GM18505 (cell line): ENCODE results near the gene C14orf132.

Experiments used
- ATAC-seq: cut with Tn5 transposase; IDR thresholded peaks from one replicate; pipeline ENCODE4 v1.9.1; 2021; ENCODE audit not compliant: unreplicated experiment
- POLR2A ChIP-seq: IDR thresholded peaks from 4 replicates; pipeline ENCODE4 v1.6.1; 2011; ENCODE audit warnings: borderline replicate concordance; ENCODE audit not compliant: insufficient read depth, insufficient read length; ENCODE audit errors: extremely low read depth

Gene C14orf132

GRCh38 chr14:96027431-96028355 lies 11.5 kb upstream of the C14orf132 start:
- no peak for ATAC-seq
- TF ChIP-seq POLR2A = no peak

- no peak for ATAC-seq
- TF ChIP-seq POLR2A = no peak
These were observed 10.0 kb upstream of the C14orf132 start for GRCh38 chr14:96029089-96029645.

- ATAC-seq = no peak
- TF ChIP-seq POLR2A = no peak
These were observed 8.9 kb upstream of the C14orf132 start for GRCh38 chr14:96030108-96030760.

- TF ChIP-seq POLR2A = no peak
- ATAC-seq = no peak
These were observed 7.5 kb upstream of the C14orf132 start for GRCh38 chr14:96031691-96032090.

GRCh38 chr14:96035456-96035855 lies 3.7 kb upstream of the C14orf132 start:
- TF ChIP-seq POLR2A = no peak
- ATAC-seq = no peak

GRCh38 chr14:96037891-96038557 lies 1.1 kb upstream of the C14orf132 start:
- ATAC-seq = no peak
- no peak for TF ChIP-seq POLR2A

- ATAC-seq = no peak
- no peak for TF ChIP-seq POLR2A
These were observed 623 bp upstream of the C14orf132 start for GRCh38 chr14:96038558-96038919.

GRCh38 chr14:96039633-96040311 lies 610 bp downstream of the C14orf132 start:
- no peak for ATAC-seq
- no peak for TF ChIP-seq POLR2A

GRCh38 chr14:96040828-96041371 lies 1.7 kb downstream of the C14orf132 start:
- ATAC-seq = no peak
- no peak for TF ChIP-seq POLR2A

- ATAC-seq = no peak
- TF ChIP-seq POLR2A = no peak
These were observed 3.2 kb downstream of the C14orf132 start for GRCh38 chr14:96042248-96042930.

- ATAC-seq = no peak
- no peak for TF ChIP-seq POLR2A
These were observed 7.5 kb downstream of the C14orf132 start for GRCh38 chr14:96046630-96047029.

GRCh38 chr14:96047101-96047500 lies 7.9 kb downstream of the C14orf132 start:
- no peak for ATAC-seq

More at GRCh38 chr14:96047101-96047500, 7.9 kb downstream of the C14orf132 start:
- TF ChIP-seq POLR2A = no peak
